GM18909 (cell line): ENCODE measurements around the gene TAS1R1.
"Not testable (repeated sequence)": the region's sequence is repeated elsewhere in the genome, so short reads cannot be mapped to it uniquely, and the experiment has no call there.

ENCODE experiments used
- ATAC-seq: cut with Tn5 transposase; IDR thresholded peaks from one replicate; pipeline ENCODE4 v1.9.1; 2021; ENCODE audit warnings: mild to moderate bottlenecking; ENCODE audit not compliant: unreplicated experiment, poor library complexity

Gene TAS1R1

DNA sequence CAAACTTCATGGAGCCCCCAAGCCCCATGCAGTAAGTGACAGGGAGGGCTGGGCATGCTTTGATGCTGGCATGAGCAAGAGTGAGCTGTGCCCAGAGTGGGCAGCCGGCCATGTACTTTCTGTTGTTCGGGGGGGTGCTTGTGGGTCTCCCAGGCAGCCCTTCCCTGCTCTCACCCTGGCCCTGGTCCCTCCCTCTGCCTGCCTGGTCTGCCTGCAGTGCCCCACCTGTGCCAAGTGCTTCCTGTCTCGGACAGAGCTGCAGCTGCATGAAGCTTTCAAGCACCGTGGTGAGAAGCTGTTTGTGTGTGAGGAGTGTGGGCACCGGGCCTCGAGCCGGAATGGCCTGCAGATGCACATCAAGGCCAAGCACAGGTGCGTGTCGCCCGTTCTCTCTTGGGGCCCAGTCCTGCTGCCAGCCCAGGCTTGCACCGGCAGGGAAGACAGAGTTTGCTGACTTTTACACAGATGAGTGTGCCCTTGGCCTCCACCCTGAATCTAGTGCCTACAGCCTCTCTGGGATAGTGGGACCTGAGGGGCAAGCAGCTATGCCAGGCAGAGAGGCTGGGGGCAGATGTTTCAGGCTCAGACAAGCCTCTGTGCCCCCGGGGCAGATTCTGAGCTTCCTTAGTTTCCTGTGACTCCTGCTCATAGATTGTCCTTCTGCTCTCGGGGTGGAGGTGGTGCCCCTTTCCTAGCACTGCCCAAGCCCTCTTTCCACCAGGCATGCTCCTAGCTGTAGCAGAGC is 32.3 kb downstream of the TAS1R1 start:
- no peak for ATAC-seq

DNA sequence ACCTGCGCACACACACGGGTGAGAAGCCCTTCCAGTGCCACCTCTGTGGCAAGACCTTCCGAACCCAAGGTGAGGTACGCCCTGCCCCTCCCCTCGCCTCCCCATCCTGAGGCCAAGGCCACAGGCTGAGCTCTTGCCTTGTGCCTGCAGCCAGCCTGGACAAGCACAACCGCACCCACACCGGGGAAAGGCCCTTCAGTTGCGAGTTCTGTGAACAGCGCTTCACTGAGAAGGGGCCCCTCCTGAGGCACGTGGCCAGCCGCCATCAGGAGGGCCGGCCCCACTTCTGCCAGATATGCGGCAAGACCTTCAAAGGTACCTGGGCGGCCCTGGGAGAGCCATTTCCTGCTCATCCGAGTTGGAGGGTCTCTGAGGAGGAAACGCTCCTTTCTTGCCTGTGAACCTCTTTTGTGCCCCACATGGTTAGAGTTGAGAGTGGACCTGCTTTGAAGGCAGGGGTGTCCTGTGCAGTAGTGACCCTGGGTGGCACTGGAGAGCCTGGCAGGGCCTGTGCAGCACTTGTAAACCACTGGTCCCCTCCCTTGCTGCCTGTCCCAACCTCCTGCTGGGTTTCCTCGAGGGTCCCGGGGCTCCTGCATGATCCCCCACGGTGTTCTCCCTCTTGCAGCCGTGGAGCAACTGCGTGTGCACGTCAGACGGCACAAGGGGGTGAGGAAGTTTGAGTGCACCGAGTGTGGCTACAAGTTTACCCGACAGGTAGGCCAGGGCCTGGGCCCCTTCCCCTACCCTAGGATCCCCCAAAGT is 33.2 kb downstream of the TAS1R1 start:
- ATAC-seq = no peak

DNA sequence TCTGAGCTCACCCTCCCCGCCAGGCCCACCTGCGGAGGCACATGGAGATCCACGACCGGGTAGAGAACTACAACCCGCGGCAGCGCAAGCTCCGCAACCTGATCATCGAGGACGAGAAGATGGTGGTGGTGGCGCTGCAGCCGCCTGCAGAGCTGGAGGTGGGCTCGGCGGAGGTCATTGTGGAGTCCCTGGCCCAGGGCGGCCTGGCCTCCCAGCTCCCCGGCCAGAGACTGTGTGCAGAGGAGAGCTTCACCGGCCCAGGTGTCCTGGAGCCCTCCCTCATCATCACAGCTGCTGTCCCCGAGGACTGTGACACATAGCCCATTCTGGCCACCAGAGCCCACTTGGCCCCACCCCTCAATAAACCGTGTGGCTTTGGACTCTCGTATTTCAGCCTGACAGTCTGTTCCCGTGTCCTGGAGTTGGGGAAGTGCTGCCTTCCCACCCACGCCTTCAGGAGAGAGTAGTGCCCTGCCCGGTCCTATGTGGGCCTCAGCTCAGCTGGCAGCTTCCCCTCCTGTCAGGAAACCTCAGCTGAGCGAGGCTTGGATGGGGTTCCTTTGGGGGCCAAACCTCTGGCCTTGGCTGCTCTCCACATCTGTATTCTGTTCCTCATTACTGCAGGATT is 33.9 kb downstream of the TAS1R1 start:
- ATAC-seq = no peak

GRCh38 chr1:6590046-6590445 is 34.9 kb downstream of the TAS1R1 start:
- ATAC-seq = no peak

DNA sequence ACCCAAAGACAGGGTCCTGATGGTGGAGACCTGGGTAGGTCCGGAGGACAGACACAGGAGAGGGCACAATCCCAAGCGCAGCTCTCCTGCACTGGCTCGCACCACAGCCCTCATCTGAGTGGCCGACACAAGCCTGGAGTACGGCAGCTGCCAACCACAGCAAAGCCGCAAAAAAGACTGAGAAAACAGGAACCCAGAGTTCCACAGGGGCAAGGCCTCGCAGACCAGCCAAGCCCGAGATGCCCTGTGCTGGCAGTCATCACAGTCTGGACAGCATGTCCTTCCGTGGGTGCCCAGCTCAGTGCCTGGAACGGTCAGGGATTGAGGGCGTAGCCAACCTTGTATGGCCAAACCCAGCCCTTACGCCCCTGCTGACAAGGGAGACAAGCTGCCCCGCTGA is 36.1 kb downstream of the TAS1R1 start:
- ATAC-seq = no peak

DNA sequence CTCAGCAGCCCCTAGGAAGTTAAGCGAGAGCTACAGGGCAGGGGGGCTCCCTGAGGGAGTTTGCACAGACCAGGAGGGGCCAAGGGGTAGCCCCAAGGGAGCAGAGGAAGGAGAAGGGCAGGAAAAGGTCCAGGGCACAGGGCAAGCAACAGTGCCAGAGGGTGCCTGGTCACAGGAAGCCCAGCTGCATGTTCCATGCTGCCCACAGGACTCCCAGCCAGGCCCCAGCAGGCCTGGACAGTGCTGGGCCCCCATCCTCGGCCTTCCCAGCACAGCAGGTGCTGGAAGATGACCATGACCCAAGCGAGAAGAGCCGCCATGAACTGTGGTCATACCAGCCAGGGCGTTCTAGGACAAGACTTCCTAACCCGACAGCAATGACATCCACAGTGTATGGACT is 36.5 kb downstream of the TAS1R1 start:
- ATAC-seq = no peak

GRCh38 chr1:6592441-6592840 is 37.3 kb downstream of the TAS1R1 start:
- ATAC-seq = no peak

- no peak for ATAC-seq
Measured at GRCh38 chr1:6592865-6593593, 37.9 kb downstream of the TAS1R1 start.

DNA sequence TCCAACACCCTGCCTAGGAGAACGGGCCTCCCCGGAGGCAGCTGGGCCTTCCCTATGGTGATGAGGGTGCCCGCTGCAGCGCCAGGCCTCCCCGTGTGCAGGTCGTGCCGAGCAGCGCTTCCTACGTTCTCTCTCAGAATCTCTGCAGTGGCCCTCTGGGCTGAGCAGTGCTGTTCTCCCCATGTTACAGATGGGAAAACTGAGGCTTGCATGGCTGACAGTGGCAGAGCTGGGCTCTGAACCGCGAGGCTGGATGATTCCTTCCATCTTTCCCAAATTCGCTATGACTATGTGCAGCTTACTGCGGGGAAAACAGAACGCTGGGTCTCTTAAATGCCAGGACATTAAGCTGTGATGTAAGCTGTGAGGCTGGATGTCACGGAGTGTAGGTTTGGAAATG is 38.7 kb downstream of the TAS1R1 start:
- ATAC-seq = no peak

DNA sequence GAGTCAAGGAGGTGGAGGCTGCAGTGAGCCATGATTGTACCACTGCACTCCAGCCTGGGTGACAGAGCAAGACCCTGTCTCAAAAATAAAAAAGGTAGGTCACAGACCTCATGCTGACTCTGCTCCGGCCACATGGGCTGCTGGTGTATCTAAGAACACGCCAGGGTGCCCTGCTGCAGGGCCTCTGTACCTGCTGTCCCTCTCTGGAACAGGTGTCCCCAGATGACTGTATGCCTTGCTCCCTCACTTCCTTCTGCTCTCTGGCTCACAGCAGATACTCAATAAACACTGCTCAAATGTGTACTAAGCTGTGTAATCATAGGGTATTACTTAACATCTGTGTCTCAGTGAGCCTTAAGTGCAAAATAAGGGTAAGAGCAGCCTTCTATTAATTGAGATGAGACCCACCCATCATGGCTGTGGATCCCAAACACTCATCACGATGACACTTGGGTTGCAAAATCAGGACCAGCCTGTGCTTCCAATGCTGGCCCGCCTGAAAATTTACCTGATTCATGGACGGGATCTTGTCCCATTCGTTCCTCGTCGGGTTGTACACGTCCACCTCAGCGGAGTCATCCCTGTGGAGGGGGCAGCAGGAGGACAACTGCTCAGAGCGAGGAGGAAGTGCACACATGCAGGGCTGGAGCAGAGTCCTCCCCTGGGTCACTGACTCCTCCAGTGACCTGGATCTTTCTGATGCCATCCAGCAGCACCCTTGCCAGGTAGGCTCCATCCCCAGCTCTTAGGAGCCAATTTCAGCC is 40.1 kb downstream of the TAS1R1 start:
- no peak for ATAC-seq

DNA sequence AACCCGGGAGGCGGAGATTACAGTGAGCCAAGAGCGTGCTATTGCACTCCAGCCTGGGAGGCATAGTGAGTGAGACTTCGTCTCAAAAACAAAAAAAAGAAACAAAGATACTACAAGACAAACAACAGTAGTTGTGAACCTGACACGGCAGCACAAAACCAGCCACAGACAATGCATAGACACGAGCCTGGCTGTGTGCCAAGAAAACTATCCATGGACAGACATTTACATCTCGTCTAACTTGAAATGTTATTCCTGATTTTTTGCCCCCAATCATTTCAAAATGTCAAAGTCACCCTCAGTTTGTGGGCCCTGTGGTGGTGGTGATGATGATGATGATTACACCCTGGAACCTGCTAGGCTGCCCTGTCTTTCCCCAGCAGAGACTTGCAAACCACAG is 41.2 kb downstream of the TAS1R1 start:
- ATAC-seq = no peak

- no peak for ATAC-seq
Measured at GRCh38 chr1:6596886-6597776, 42.0 kb downstream of the TAS1R1 start.

DNA sequence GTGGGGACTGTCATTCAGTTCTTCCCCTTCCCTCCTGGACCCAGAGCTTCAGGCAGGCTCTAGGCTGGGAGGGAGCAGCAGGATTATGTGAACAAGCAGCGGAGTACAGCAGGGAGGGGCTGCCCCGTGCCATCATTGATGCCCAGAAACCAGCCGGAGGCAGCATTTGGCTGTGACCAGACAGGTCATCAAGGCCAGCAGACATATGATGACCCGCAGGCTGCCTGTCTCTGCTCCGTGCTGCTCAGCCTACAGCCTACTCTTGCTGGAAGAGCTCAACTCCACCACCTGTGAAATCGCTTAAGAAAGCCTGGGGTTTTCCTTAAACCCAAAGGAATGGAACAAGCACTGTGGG is 42.6 kb downstream of the TAS1R1 start:
- no peak for ATAC-seq

- no peak for ATAC-seq
Measured at GRCh38 chr1:6599141-6599975, 44.3 kb downstream of the TAS1R1 start.

DNA sequence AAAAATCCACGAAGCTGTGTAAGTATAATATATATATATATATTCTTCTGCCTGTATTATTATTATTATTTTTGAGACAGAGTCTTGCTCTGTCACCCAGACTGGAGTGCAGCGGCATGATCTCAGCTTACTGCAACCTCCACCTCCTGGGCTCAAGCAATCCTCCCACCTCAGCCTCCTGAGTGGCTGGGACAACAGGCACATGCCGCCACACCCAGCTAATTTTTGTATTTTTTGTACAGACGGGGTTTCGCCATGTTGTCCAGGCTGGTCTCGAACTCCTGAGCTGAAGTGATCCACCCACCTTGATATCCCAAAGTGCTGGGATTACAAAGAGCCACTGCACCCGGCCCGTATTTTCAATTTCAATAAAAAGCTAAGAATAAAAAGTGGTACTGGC is 44.9 kb downstream of the TAS1R1 start:
- ATAC-seq = not testable (repeated sequence)

DNA sequence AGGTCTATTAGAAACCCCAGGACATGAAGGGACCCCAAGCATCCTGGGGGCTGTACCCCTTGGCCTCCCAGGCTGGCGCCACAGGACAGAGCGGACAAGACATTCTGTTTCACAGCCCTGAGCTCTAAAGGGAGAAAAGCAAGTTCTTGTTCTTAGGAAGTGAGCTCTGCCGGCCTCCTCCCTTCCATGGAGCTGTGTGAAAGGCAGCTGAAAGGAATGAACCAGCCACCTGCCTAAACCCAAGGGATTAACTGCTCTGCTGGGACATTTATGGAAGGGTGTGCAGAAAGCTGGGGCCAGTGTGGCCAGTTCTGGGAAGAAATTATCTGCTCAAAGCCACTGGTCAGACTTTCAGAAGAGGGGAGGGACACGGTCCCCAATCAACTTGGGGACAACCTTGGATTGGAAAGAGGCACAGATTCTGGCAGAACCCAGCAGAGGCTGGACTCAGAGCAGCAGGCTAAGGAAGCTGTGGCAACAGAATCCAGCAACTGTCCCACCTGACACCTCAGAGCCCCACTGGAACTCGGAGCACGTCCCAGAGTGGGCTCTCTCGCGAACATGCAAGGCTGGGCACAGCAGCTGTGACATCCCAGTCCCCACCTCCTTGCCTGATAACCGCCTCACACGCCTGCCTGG is 45.4 kb downstream of the TAS1R1 start:
- no peak for ATAC-seq

DNA sequence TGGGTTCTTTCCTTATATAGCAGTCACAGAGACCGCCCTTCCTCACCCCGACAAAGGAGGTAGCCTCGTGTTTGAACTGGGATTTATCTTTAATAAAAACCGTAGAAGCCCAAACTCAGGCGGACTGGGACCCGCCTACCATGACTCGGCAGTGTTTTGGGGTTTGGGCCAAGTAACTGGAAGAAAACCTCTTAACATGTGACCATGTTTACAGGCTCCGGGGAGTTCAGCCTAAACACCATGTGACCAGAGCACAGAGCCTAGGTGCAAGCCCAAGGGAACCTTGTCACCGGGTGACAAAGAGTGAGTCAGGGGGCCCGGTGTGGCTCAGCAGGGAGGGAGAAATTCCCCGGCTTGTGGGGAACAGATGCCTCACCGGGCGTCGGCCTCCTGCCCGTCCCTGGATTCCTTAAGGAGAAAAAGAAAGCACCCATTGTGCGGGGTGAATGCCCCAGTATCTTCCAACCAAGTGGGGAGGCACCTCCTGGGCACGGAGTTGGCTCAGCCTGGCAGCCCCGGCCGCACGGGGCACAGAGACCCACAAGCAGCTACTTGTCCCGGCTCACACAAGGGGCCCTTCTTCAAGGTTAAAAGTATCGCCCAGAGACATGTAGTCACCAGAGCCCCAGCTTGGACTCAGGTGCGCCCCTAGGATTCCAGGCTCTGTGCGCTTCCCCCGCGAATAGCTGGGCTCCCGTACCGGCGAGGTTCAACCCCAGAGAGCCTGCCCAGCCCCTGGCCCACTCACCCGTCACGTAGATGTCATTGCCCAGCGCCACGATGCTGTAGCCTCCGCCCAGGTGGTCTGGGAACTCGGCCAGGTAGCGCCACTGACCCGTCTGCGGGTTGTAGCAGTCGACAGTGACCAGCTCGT is 46.2 kb downstream of the TAS1R1 start:
- no peak for ATAC-seq
